Subcutaneous preadipocyte (primary cell): ENCODE data around the gene SCARB1. TPM values are rescaled to one million over a fixed set of nuclear protein-coding genes. Genes with fewer than 3 reads are reported as not detected.

Experiments
- small RNA-seq: library from RNA; depleted of rRNA; stranded (forward); fragments of <200 nt; gene quantifications from one replicate; pipeline ENCODE3, GENCODE V24; 2012
- total RNA-seq: library from RNA; depleted of rRNA; stranded (reverse); fragments of >200 nt; gene quantifications from 2 replicates; pipeline ENCODE4 v1.2.3, GENCODE V29; 2012

Gene SCARB1, protein sequence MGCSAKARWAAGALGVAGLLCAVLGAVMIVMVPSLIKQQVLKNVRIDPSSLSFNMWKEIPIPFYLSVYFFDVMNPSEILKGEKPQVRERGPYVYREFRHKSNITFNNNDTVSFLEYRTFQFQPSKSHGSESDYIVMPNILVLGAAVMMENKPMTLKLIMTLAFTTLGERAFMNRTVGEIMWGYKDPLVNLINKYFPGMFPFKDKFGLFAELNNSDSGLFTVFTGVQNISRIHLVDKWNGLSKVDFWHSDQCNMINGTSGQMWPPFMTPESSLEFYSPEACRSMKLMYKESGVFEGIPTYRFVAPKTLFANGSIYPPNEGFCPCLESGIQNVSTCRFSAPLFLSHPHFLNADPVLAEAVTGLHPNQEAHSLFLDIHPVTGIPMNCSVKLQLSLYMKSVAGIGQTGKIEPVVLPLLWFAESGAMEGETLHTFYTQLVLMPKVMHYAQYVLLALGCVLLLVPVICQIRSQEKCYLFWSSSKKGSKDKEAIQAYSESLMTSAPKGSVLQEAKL
- total RNA-seq, result 26.8 and 40.7 TPM in 2 replicates

DNA sequence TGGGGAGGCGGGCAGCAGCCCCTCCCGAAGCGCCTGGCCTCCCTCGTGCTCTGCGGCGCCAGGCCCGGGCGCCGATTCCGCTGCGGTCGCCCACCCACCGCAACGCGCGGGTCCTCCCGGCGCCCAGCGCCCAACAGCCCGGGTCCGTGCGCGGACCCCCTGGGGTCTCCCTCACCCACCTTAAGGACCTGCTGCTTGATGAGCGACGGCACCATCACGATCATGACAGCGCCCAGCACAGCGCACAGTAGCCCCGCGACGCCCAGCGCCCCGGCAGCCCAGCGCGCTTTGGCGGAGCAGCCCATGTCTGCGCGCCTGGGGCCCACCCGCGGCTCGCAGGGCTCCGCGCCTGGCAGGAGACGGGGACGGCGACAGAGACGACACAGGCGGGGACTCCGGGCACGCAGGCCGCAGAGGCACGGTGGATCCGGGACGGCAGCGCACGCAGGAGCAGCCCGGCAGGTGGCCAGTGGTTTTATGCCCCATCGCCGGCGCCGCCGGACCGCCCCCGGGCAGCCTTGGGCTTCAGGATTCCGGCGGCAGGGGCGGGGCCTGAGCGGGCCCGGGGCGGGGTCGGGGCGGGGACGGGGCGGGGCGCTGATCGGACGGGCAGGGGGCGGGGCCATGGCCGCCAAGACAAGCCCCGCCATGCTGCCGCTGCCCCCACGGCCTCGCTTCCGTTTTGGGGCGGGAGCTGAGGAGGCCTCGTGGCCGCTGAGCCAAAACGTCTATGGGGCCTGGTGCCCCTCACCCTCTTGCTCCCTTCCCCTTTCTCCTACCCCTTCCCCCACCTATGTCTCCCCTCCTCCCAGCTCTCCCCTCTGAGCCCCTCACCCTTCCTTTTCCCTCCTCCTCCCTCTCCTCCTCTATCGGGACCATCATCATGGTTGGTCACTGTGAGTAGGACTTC lies at the start of gene SCARB1:
SCARB1 (minus strand) TSS at position 449 of the 910 bp plus-strand sequence; CDS start at position 305, 144 bp downstream.

Small RNAs within 50 kb of the gene (small RNA-seq; reads per million reads assigned to genes)
- gene RNU6-927P, result not detected

Other genes starting within 250 kb of the SCARB1 start
- 1,173 and 1,486 TPM in 2 replicates for gene UBC, start 50.8 kb upstream of the SCARB1 start, total RNA-seq
- gene DHX37, start 125.3 kb upstream of the SCARB1 start, total RNA-seq, result 19.1 and 25.6 TPM in 2 replicates
- gene BRI3BP, start 129.8 kb upstream of the SCARB1 start, total RNA-seq, result 4.0 and 10.0 TPM in 2 replicates
- 31.2 and 42.2 TPM in 2 replicates for gene AACS, start 201.6 kb upstream of the SCARB1 start, total RNA-seq